ENCODE measurements around the gene RNU7-1.

RNU7-1 gene

GRCh38 chr12:6925239-6925539 lies 18.4 kb upstream of the RNU7-1 start:
- H3K9ac ChIP-seq (ENCODE audit: low read length), result no peak overlapping the region
- no peaks in the 10 kb centered on the region for H3K9me2 ChIP-seq (replicated peaks; ENCODE audit: insufficient read depth, low read length)
- 0 out of 2 replicates have a peak, but pooled peaks cover 5% of the 10 kb centered on the region for H3K27me3 ChIP-seq (ENCODE audit: low read length)
- no peaks in the 10 kb centered on the region for H4K20me1 ChIP-seq (ENCODE audit: low read depth, low read length)
- H3K9me3 ChIP-seq (ENCODE audit: insufficient read depth, low read length), result no peaks in the 10 kb centered on the region
- no peak overlapping the region for H3K4me2 ChIP-seq (ENCODE audit: low read depth, low read length, poor library complexity, severe bottlenecking)
- no peak overlapping the region for H3K4me3 ChIP-seq (ENCODE audit: insufficient read depth, low read length, poor library complexity, severe bottlenecking)
- H3K79me2 ChIP-seq (ENCODE audit: insufficient read depth, low read length), result no peaks in the 10 kb centered on the region
- H3K36me3 ChIP-seq (ENCODE audit: low read length), result no peaks in the 10 kb centered on the region
- H3F3A ChIP-seq (ENCODE audit: insufficient read depth), result no peaks in the 10 kb centered on the region
- no peak overlapping the region for H3K27ac ChIP-seq (ENCODE audit: low read depth, low read length)
- H2AFZ ChIP-seq (ENCODE audit: low read depth, low read length, severe bottlenecking), result no peak overlapping the region
- TF ChIP-seq EZH2phosphoT487 (conservative IDR thresholded peaks at IDR 0.05; ENCODE audit: low read length), result no peak
- TF ChIP-seq, protein P1, sequence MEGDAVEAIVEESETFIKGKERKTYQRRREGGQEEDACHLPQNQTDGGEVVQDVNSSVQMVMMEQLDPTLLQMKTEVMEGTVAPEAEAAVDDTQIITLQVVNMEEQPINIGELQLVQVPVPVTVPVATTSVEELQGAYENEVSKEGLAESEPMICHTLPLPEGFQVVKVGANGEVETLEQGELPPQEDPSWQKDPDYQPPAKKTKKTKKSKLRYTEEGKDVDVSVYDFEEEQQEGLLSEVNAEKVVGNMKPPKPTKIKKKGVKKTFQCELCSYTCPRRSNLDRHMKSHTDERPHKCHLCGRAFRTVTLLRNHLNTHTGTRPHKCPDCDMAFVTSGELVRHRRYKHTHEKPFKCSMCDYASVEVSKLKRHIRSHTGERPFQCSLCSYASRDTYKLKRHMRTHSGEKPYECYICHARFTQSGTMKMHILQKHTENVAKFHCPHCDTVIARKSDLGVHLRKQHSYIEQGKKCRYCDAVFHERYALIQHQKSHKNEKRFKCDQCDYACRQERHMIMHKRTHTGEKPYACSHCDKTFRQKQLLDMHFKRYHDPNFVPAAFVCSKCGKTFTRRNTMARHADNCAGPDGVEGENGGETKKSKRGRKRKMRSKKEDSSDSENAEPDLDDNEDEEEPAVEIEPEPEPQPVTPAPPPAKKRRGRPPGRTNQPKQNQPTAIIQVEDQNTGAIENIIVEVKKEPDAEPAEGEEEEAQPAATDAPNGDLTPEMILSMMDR (IDR thresholded peaks at IDR 0.05; ENCODE audit: insufficient read depth, low read length, poor library complexity, severe bottlenecking), result no peak

GRCh38 chr12:6925540-6926279 lies 17.9 kb upstream of the RNU7-1 start:
- Histone ChIP-seq H3K36me3 (ENCODE audit: low read length) (no peaks in the 10 kb centered on the region), H3K9me3 (ENCODE audit: insufficient read depth, low read length) (no peaks in the 10 kb centered on the region), H3K79me2 (ENCODE audit: insufficient read depth, low read length) (no peaks in the 10 kb centered on the region), H2AFZ (ENCODE audit: low read depth, low read length, severe bottlenecking) (no peak overlapping the region), H3K4me3 (ENCODE audit: insufficient read depth, low read length, poor library complexity, severe bottlenecking) (no peak overlapping the region), H3F3A (ENCODE audit: insufficient read depth) (no peaks in the 10 kb centered on the region), H3K4me2 (ENCODE audit: low read depth, low read length, poor library complexity, severe bottlenecking) (no peak overlapping the region), H3K27ac (ENCODE audit: low read depth, low read length) (no peak overlapping the region), H3K9me2 (replicated peaks; ENCODE audit: insufficient read depth, low read length) (no peaks in the 10 kb centered on the region), H4K20me1 (ENCODE audit: low read depth, low read length) (no peaks in the 10 kb centered on the region), H3K9ac (ENCODE audit: low read length) (no peak overlapping the region), H3K27me3 (ENCODE audit: low read length) (0 out of 2 replicates have a peak, but pooled peaks cover 5% of the 10 kb centered on the region)
- TF ChIP-seq, protein P1 (IDR thresholded peaks at IDR 0.05; ENCODE audit: insufficient read depth, low read length, poor library complexity, severe bottlenecking), result no peak
- no peak for TF ChIP-seq EZH2phosphoT487 (conservative IDR thresholded peaks at IDR 0.05; ENCODE audit: low read length)

GRCh38 chr12:6927379-6928021 lies 16.1 kb upstream of the RNU7-1 start, which contains the start of gene ATN1:
ATN1 (plus strand) TSS chr12:6927959; CDS start chr12:6934002, 6,043 bp downstream.
- H4K20me1 ChIP-seq (ENCODE audit: low read depth, low read length), result no peaks in the 10 kb centered on the region
- H3K4me2 ChIP-seq (ENCODE audit: low read depth, low read length, poor library complexity, severe bottlenecking), result peak within 1 kb of the TSS; percentile 69
- no peaks in the 10 kb centered on the region for H3K36me3 ChIP-seq (ENCODE audit: low read length)
- peak within 1 kb of the TSS; percentile 60 for H2AFZ ChIP-seq (ENCODE audit: low read depth, low read length, severe bottlenecking)
- H3K9ac ChIP-seq (ENCODE audit: low read length), result peak within 1 kb of the TSS; percentile 53
- H3K27ac ChIP-seq (ENCODE audit: low read depth, low read length), result no peak within 1 kb of the TSS
- H3K79me2 ChIP-seq (ENCODE audit: insufficient read depth, low read length), result no peaks in the 10 kb centered on the region
- H3K27me3 ChIP-seq (ENCODE audit: low read length), result 0 out of 2 replicates have a peak, but pooled peaks cover 5% of the 10 kb centered on the region
- TF ChIP-seq EZH2phosphoT487 (conservative IDR thresholded peaks at IDR 0.05; ENCODE audit: low read length), result 0 out of 2 replicates have a peak, but pooled peaks have one; percentile 21
- TF ChIP-seq, protein P1 (IDR thresholded peaks at IDR 0.05; ENCODE audit: insufficient read depth, low read length, poor library complexity, severe bottlenecking), result no peak
- no peaks in the 10 kb centered on the region for H3F3A ChIP-seq (ENCODE audit: insufficient read depth)
- peak within 1 kb of the TSS; percentile 52 for H3K4me3 ChIP-seq (ENCODE audit: insufficient read depth, low read length, poor library complexity, severe bottlenecking)
- H3K9me2 ChIP-seq (replicated peaks; ENCODE audit: insufficient read depth, low read length), result no peaks in the 10 kb centered on the region
- no peaks in the 10 kb centered on the region for H3K9me3 ChIP-seq (ENCODE audit: insufficient read depth, low read length)
